Daoy (cell line): ENCODE data around the gene NUP205. TPM values are rescaled to one million over a fixed set of nuclear protein-coding genes. Genes with fewer than 3 reads are reported as not detected.

ENCODE experiments used
- DNase-seq: peaks from one replicate; pipeline ENCODE4 v3.0.0-alpha.2; 2015; ENCODE audit warnings: low read depth
- total RNA-seq: library from RNA; depleted of rRNA; stranded (reverse); fragments of >200 nt; shearing (Covaris generic); gene quantifications from 2 replicates; pipeline ENCODE4 v1.2.3, GENCODE V29; 2014

The NUP205 gene
- total RNA-seq, 1 experiment from 2014 or later: 101 TPM

- DNase-seq: no peak
These were observed 7.5 kb upstream of the NUP205 start for GRCh38 chr7:135550196-135550595.

GRCh38 chr7:135552148-135552547, 5.6 kb upstream of the NUP205 start:
- no peak for DNase-seq

GRCh38 chr7:135553346-135553745, 4.4 kb upstream of the NUP205 start:
- DNase-seq: no peak

GRCh38 chr7:135558337-135558767, 635 bp downstream of the NUP205 start:
- peak; percentile 60 for DNase-seq

GRCh38 chr7:135558881-135559280, 1.2 kb downstream of the NUP205 start:
- no peak for DNase-seq

GRCh38 chr7:135560631-135561030, 2.9 kb downstream of the NUP205 start:
- DNase-seq: no peak

- DNase-seq: no peak
These were observed 5.0 kb downstream of the NUP205 start for GRCh38 chr7:135562720-135563119.

GRCh38 chr7:135571834-135572233, 14.1 kb downstream of the NUP205 start:
- no peak for DNase-seq

GRCh38 chr7:135573541-135573940, 15.8 kb downstream of the NUP205 start:
- no peak for DNase-seq

GRCh38 chr7:135575296-135575695, 17.6 kb downstream of the NUP205 start:
- no peak for DNase-seq

- no peak for DNase-seq
These were observed 20.9 kb downstream of the NUP205 start for GRCh38 chr7:135578569-135578968.

GRCh38 chr7:135584362-135585353, 26.9 kb downstream of the NUP205 start:
- DNase-seq: no peak

GRCh38 chr7:135597181-135597925, 39.6 kb downstream of the NUP205 start:
- DNase-seq: no peak

GRCh38 chr7:135597926-135598305, 40.2 kb downstream of the NUP205 start:
- DNase-seq: no peak

GRCh38 chr7:135599471-135599870, 41.8 kb downstream of the NUP205 start:
- DNase-seq: no peak

GRCh38 chr7:135600226-135600625, 42.5 kb downstream of the NUP205 start:
- DNase-seq: no peak

GRCh38 chr7:135601182-135601581, 43.5 kb downstream of the NUP205 start:
- no peak for DNase-seq

- no peak for DNase-seq
These were observed 44.6 kb downstream of the NUP205 start for GRCh38 chr7:135602304-135602703.

GRCh38 chr7:135616136-135616535, 58.4 kb downstream of the NUP205 start:
- DNase-seq: no peak

- no peak for DNase-seq
These were observed 60.1 kb downstream of the NUP205 start for GRCh38 chr7:135617781-135618180.

GRCh38 chr7:135618510-135618909, 60.8 kb downstream of the NUP205 start:
- no peak for DNase-seq

- no peak for DNase-seq
These were observed 62.7 kb downstream of the NUP205 start for GRCh38 chr7:135620447-135620846.
